Activated CD4-positive, CD25-positive, alpha-beta regulatory T cell treated with anti-CD3 and anti-CD28 coated beads, Interleukin-2, amount 50 U/mL, for 72 hours (primary cell): ENCODE results near the gene DSCAML1.

Experiments used
- DNase-seq: peaks from one replicate; pipeline ENCODE4 v3.0.0; 2021

Gene DSCAML1

DNA sequence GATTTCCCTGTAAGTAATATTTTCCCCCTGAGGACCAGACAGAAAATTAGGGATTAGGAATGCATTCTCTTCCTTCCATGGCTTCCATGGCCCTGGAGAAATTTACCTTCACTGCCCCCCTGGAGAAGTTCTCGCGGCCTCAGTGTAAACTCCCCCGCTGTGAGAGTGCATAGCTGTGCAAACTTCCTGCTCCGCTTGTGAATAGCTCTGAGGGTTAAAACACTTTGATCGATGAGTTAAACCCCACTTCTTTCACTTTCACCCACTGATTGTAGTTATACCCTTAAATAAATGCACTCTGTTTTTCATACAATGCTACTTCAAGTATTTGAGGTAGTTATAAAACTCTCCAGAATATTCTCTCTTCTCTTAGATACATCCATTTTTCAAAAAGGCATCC lies 190.8 kb downstream of the DSCAML1 start:
- DNase-seq = no peak

GRCh38 chr11:117605331-117605730 lies 191.7 kb downstream of the DSCAML1 start:
- DNase-seq = no peak

DNA sequence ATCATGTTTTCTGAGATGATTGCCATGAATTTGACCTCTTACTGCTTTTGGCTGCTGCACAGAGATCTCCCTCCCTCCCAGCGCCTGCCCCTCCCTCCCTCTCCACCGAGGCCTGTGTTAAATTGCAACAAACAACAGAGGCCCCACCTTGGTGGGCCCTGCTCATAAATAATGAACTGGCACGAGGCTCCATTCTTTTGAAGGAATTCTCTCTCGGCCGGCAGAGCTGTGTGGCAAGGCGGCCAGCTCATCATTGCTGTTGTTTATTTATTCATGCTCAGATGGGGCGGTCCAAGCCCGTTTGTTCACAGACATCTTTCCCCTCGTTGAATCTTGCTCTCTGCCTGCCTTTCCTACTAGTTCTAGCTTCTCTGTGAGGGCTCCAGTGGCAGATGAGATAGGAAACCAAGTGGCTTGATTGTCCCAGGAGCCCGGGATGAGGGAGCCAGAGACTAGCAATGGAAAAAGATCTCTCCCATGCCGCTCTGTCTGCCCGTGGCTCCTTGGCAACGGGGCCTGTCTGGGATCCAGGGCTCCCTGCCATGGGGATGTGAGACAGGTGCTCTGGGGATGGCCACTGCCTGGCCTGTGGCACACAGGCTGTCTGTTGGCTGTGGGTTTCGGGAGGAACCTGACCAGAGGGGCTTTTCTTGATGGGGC lies 192.6 kb downstream of the DSCAML1 start:
- DNase-seq = no peak

DNA sequence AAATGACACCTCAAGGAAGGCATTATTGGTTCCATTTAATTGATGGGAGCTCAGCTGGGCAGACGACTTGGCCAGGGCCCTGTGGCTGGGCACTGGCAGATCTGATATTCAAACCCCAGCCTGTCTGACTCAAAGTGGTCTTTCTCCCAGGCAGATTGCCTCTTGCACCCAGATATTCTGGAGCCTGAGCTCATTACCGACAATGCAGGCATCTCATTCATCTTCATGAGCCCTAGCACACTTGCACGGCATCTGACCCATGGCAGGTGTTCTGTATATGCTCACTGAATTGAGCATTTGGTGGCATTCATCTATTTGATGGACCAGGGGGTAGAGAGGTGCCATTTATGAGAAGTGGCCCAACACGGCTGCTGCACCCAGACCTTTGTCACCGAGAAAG lies 193.1 kb downstream of the DSCAML1 start:
- no peak for DNase-seq

DNA sequence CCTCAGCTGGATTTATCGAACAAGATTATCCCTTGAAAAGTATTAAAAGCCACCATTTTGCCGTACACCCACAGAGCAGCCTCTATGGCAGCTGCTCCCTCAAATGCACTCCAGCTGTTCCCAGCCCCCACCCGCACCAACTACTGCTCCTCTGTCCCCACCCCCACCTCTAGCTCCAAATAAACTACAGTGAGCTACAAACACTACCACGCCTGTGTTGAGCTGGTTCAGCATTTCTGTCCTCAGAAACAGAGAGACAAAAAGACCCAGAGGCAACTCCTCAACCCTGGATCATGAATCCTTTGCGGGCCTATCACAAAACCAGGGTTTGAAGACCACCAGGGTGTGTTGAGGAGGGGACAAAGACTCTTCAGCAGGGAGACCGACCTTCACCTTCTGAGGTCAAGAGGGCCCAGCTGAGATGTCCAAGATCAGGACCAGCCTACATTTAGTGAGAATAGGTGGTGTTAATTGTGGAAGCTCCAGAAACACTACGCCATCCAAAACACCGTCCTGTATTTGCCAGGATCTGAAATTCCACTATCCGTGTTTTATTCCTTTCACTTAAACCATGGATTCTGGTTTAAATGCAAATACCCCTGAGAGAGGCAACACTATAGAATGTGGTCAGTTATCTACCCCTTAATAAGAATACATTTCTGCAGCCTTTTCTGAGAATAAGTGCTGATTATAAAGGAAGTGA lies 195.9 kb downstream of the DSCAML1 start:
- no peak for DNase-seq

- no peak for DNase-seq
Observed at GRCh38 chr11:117600234-117600783, 196.7 kb downstream of the DSCAML1 start.

DNA sequence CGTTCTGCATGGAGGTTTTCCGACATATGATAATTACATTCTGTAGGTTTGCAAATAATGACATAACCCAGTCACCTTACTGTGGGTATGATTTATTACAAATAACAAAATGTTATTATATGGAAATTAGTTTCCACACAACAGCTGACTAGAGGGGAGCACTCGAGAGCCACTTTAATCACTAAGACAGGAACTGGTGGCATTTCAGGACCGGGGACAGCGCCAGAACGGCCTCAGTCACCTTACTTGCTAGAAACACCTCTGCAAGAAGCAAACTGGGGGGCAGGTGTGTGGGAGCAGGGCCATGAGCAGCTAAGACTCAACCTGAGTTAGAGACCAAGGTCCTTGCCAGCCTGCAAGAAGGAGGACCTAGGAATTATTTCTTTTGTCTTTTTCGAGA lies 199.9 kb downstream of the DSCAML1 start:
- DNase-seq = peak; percentile 38

DNA sequence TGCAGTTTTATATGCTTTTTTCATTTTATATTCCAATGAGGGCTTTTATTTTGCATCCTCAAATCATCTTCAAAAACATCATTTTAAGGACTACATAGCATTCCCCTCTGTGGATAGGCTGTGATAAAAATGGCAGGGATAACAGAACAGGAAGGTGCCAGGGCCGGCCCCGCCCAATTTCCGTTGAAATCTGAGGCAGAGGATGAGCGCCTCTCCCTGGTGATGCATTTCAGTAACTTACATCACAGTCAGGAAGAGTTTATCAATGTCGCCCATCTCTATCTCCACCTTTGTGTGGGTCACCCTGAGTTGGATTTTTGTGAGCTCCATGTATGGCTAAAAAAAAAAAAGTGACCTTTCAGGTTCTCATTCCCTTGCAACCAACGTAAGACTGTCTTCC lies 201.6 kb downstream of the DSCAML1 start:
- DNase-seq = no peak

- no peak for DNase-seq
Observed at GRCh38 chr11:117594721-117595120, 202.3 kb downstream of the DSCAML1 start.

- no peak for DNase-seq
Observed at GRCh38 chr11:117593065-117593464, 204.0 kb downstream of the DSCAML1 start.

DNA sequence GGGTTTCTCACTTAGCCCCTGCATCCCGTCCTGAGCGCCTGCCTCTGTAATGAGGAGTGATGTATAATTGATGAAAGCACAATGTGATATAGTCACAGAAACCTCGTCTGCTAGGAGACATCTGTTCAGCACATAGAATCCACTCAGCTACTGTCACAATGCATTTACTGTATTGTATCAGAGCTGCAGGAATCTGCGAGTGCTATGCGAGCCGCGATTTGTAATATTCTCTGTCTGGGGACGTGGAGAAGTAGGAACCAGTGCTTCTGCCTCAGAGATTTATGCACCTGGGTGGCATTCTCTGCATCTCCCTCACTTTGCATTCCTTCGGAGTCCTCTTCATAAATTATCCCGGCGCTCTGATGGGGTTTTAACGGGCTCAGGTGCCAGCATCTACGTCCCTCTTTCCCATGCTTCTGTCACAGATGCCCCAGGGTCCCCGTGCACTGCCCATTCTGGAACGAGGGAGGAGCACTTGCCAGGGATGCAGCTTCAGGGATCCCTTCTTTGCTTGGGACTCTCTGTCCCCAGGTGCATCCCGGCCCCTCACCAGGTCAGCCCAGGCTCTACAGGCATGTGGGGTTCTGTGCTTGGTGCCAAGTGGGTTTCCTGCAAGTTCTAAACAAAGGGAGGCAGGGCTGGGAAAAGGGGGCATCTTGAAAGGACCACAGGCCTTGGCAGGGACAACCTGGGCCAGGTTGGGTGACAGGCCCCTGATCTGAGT lies 205.5 kb downstream of the DSCAML1 start:
- DNase-seq = no peak

DNA sequence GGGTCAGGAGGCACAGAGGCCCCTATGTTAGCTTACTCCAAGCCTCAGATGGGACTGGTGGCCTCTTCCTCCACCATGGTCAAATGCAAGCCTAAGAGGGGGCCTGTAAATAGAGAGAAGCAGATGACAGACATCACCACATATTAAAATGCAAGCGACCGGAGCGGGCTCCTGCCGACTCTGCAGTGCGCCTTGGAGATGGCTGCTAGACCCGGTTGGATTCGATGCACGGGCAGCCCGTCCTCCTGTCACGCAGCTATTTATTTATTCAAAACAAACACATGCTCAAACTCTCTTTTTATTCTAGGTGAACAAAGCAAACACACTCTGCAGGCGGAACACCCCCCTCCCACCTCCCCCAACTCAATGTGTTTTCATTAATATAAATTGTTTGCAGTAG lies 208.0 kb downstream of the DSCAML1 start:
- DNase-seq = no peak

GRCh38 chr11:117588166-117588810 lies 208.7 kb downstream of the DSCAML1 start:
- DNase-seq = no peak

- no peak for DNase-seq
Observed at GRCh38 chr11:117587416-117587815, 209.6 kb downstream of the DSCAML1 start.

DNA sequence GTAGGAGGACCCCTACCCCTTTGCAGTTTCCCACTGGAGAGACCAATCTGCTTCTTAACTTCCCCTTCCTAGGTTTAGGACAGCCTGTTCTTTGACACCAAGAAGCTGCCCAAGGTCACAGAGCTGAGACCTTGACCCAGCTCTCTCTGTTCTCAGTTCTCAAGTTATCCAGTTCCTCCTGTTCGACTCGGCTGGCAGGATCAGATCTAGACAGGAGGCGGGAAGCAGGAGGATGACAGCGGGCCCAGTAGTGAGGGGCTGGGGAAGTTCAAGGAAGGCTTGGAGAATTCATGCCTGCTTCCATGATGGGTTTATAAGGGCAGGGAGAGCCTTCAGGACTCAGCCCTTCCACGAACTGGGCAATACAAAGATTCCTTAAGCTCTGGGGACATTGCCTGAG lies 210.6 kb downstream of the DSCAML1 start:
- no peak for DNase-seq

- no peak for DNase-seq
Observed at GRCh38 chr11:117585631-117586030, 211.4 kb downstream of the DSCAML1 start.

DNA sequence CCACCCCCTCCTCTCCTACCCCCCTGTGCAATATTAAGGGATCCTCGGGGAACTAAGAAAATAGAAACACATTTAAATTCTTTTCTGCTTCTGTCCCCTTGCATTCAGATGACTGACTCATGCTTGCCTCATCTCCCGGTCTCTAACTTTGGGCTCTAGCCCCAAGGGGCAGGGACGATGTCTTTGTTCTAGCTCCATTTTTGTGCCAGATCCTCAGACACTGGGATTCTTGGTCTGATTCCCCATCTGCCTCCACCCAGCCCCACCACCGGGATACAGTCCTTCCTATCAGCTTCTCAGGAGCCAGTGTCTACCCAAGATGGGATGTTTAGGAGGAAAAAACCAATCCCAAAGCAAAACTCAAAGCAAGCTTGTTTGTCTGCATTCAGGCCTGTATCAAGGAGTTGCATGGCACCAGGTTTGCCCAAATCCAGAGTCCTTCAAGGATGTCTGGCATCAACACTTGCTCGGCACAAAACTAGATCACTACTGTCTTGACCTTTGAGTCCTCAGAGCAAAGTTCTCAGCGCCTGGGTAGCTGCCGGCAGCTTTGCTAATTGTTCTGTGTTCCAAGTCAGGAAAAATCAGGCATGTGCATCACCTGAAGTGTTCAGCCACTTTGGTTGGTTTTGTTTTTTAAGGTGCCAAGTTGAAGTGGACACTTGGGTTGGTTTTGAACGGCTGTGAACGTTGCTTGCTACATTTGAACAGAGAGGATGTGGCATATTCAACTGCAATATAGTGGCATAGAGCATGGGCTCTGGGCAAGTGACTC lies 212.8 kb downstream of the DSCAML1 start:
- no peak for DNase-seq

GRCh38 chr11:117583063-117583801 lies 213.8 kb downstream of the DSCAML1 start:
- no peak for DNase-seq

DNA sequence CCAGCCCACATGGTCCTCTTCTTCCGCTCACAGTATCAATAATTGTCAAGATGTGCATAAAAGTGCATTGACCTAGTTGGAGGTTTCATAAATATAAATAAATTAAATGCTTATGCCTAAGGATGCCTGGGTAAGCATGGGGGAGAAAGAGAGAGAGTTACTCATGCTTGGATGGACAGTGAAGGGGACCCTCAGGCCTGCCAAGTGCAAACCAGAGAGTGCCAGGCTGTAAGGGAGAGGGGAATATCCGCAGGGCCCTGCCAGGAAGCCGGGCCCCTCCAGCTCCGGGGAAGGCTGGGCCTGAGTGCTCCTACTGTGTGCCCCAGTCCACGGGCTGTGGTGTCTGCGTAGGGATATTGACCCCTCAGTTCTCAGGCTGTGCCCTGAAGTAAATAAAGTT lies 214.6 kb downstream of the DSCAML1 start:
- no peak for DNase-seq

DNA sequence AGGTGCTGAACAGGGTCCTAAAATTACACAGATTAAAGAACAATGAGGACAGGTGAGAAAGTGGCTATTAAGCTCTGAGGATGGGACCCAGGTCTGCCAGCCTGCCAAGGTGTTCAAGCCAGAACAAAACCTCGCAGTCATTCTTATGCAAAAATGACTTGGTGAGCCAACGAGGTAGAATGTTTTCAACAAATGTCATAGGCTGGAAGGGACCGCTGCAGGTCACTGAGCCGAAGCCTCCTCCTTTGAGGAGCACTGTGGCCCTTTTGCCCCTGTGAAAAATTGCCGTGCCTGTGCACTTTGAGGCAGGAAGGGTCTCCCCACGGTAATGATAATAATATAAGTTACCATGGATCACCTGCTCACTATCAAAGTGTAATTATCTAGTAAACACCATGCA lies 216.2 kb downstream of the DSCAML1 start:
- no peak for DNase-seq

DNA sequence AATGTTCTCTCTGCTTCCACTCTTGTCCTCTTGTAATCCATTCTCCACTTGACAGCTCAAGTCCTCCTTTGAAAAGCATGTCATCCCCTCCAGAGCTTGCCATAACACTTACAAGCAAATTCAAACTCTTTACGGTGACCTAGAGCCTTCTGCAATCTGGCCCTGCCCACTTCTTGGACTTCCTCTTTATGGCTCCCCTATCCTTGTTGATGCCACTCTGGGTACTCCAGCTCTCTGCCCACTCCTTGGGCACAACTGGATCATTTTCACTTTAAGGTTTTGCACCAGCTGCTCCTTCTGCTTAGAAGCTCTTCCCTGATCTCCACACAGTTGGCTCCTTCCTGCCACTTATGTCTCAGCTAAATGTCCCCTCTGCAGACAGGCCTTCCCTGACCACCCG lies 217.9 kb downstream of the DSCAML1 start:
- no peak for DNase-seq

DNA sequence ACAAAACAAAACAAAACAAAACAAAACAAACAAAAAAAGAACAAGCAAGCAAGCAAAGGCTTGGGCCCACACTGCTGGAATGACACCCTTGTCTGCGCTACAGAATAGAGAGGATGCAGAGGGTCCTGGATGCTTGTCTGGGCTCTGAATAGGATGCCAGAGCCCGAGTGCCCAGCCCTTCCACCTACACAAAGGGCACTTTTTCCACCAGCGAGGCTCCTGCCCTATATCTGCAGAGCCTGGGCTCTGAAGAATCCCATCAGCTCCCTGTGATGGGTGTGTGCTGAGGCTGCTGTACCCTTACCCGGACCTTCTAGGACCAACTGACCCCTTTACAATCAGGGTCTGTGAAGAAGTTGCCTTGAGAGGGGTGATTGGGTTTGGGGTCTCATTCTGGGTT lies 221.2 kb downstream of the DSCAML1 start:
- DNase-seq = no peak
